Measurements from ENCODE around the gene OR10G8.
"Not testable (repeated sequence)": the region's sequence is repeated elsewhere in the genome, so short reads cannot be mapped to it uniquely, and the experiment has no call there.

OR10G8 gene

GRCh38 chr11:124026498-124026897 lies at the start of gene OR10G8:
OR10G8 (plus strand) TSS chr11:124026798; CDS start chr11:124029623, 2,825 bp downstream.
- no peak for DNase-seq (ENCODE audit: low spot score)

- DNase-seq (ENCODE audit: low spot score) = no peak
Measured at GRCh38 chr11:123977731-123978347, 48.8 kb upstream of the OR10G8 start, which contains the start of gene OR10S1. OR10S1 (minus strand) TSS chr11:123977781; CDS start chr11:123977664, 117 bp downstream.

GRCh38 chr11:123979311-123979710 lies 47.3 kb upstream of the OR10G8 start:
- DNase-seq (ENCODE audit: low spot score) = no peak

- DNase-seq (ENCODE audit: low spot score) = no peak
Measured at GRCh38 chr11:123995119-123995518, 31.5 kb upstream of the OR10G8 start, which contains the start of gene OR10G6. OR10G6 (minus strand) TSS chr11:123995161; CDS start chr11:123995161, 0 bp downstream.

GRCh38 chr11:124012697-124013096 lies 13.9 kb upstream of the OR10G8 start, which contains the start of gene OR10G4:
OR10G4 (plus strand) TSS chr11:124012997; CDS start chr11:124015575, 2,578 bp downstream.
- no peak for DNase-seq (ENCODE audit: low spot score)

GRCh38 chr11:124015837-124016236 lies 10.8 kb upstream of the OR10G8 start:
- DNase-seq (ENCODE audit: low spot score) = not testable (repeated sequence)

- DNase-seq (ENCODE audit: low spot score) = no peak
Measured at GRCh38 chr11:124036666-124037065, 10.1 kb downstream of the OR10G8 start.

GRCh38 chr11:124039557-124039956 lies 13.0 kb downstream of the OR10G8 start:
- DNase-seq (ENCODE audit: low spot score) = no peak

GRCh38 chr11:124041254-124041653 lies 14.7 kb downstream of the OR10G8 start, which contains the start of gene OR10G7:
OR10G7 (minus strand) TSS chr11:124041325; CDS start chr11:124039001, 2,324 bp downstream.
- no peak for DNase-seq (ENCODE audit: low spot score)

- no peak for DNase-seq (ENCODE audit: low spot score)
Measured at GRCh38 chr11:124043420-124043819, 16.8 kb downstream of the OR10G8 start.

- no peak for DNase-seq (ENCODE audit: low spot score)
Measured at GRCh38 chr11:124050748-124051147, 24.1 kb downstream of the OR10G8 start.

- no peak for DNase-seq (ENCODE audit: low spot score)
Measured at GRCh38 chr11:124052966-124053365, 26.4 kb downstream of the OR10G8 start.

GRCh38 chr11:124068601-124069110 lies 42.1 kb downstream of the OR10G8 start:
- DNase-seq (ENCODE audit: low spot score) = no peak

- no peak for DNase-seq (ENCODE audit: low spot score)
Measured at GRCh38 chr11:124069429-124070401, 43.1 kb downstream of the OR10G8 start.

GRCh38 chr11:124070915-124071622 lies 44.5 kb downstream of the OR10G8 start:
- DNase-seq (ENCODE audit: low spot score) = peak; percentile 37

GRCh38 chr11:124071623-124071948 lies 45.0 kb downstream of the OR10G8 start:
- no peak for DNase-seq (ENCODE audit: low spot score)

- DNase-seq (ENCODE audit: low spot score) = no peak
Measured at GRCh38 chr11:124072147-124072546, 45.5 kb downstream of the OR10G8 start.

GRCh38 chr11:124074554-124074953 lies 48.0 kb downstream of the OR10G8 start:
- no peak for DNase-seq (ENCODE audit: low spot score)

- DNase-seq (ENCODE audit: low spot score) = no peak
Measured at GRCh38 chr11:124075492-124075840, 48.9 kb downstream of the OR10G8 start.

- DNase-seq (ENCODE audit: low spot score) = no peak
Measured at GRCh38 chr11:124075841-124076651, 49.4 kb downstream of the OR10G8 start.

GRCh38 chr11:124077266-124077665 lies 50.7 kb downstream of the OR10G8 start:
- DNase-seq (ENCODE audit: low spot score) = no peak
